Loucy (cell line): ENCODE data around the gene CYTH3.

Experiments used
- H2AFZ ChIP-seq: fragments of 200-600 bp; sonication (generic); 2 replicates; pipeline ENCODE4 v1.6.0; 2016; ENCODE audit warnings: antibody characterized with exemption, mild to moderate bottlenecking, low read length, moderate library complexity
- H3F3A ChIP-seq: fragments of 200-600 bp; 2 replicates; pipeline ENCODE4 v1.6.0; 2016; ENCODE audit warnings: antibody characterized with exemption, low read depth, mild to moderate bottlenecking
- H3K27me3 ChIP-seq: fragments of 200-600 bp; sonication (generic); 2 replicates; pipeline ENCODE4 v1.6.1; 2014; ENCODE audit warnings: low read length, mild to moderate bottlenecking; ENCODE audit not compliant: insufficient read depth, poor library complexity, severe bottlenecking
- H3K36me3 ChIP-seq: fragments of 200-600 bp; sonication (generic); 2 replicates; pipeline ENCODE4 v1.6.1; 2016; ENCODE audit warnings: low read length; ENCODE audit not compliant: insufficient read depth
- H3K4me1 ChIP-seq: fragments of 200-600 bp; sonication (generic); 2 replicates; pipeline ENCODE4 v1.5.1; 2014; ENCODE audit warnings: low read length, mild to moderate bottlenecking; ENCODE audit not compliant: insufficient read depth, poor library complexity, severe bottlenecking
- H3K4me2 ChIP-seq: fragments of 200-600 bp; sonication (generic); 2 replicates; pipeline ENCODE4 v1.6.0; 2014; ENCODE audit warnings: antibody characterized with exemption, low read length, low read depth, mild to moderate bottlenecking; ENCODE audit not compliant: poor library complexity, severe bottlenecking
- H3K4me3 ChIP-seq: fragments of 200-600 bp; sonication (generic); 2 replicates; pipeline ENCODE4 v1.5.1; 2014; ENCODE audit warnings: low read length, mild to moderate bottlenecking, mixed read lengths; ENCODE audit not compliant: poor library complexity, severe bottlenecking
- H3K79me2 ChIP-seq: fragments of 200-600 bp; sonication (generic); 2 replicates; pipeline ENCODE4 v1.6.1; 2014; ENCODE audit warnings: low read length; ENCODE audit not compliant: insufficient read depth
- H3K9ac ChIP-seq: fragments of 200-600 bp; sonication (generic); 2 replicates; pipeline ENCODE4 v1.6.0; 2014; ENCODE audit warnings: mild to moderate bottlenecking, low read depth, low read length, moderate library complexity; ENCODE audit not compliant: poor library complexity, severe bottlenecking
- H3K9me2 ChIP-seq: fragments of 200-600 bp; sonication (generic); replicated peaks from 2 replicates; pipeline ENCODE4 v1.6.1; 2016; ENCODE audit warnings: low read depth, low read length, mixed read lengths
- H3K9me3 ChIP-seq: fragments of 200-600 bp; sonication (generic); 2 replicates; pipeline ENCODE4 v1.6.1; 2014; ENCODE audit warnings: mild to moderate bottlenecking, antibody characterized with exemption, low read length, low read depth; ENCODE audit not compliant: insufficient read depth
- H4K20me1 ChIP-seq: fragments of 200-600 bp; sonication (generic); 2 replicates; pipeline ENCODE4 v1.6.0; 2014; ENCODE audit warnings: antibody characterized with exemption, low read length, mild to moderate bottlenecking; ENCODE audit not compliant: insufficient read depth, poor library complexity, severe bottlenecking
- CTCF ChIP-seq: fragments of 200-600 bp; sonication (generic); conservative IDR thresholded peaks from 2 replicates; pipeline ENCODE4 v1.5.1; 2014; ENCODE audit warnings: mild to moderate bottlenecking, antibody characterized with exemption, low read length
- EZH2phosphoT487 ChIP-seq: fragments of 200-600 bp; IDR thresholded peaks from 2 replicates; pipeline ENCODE4 v1.6.1; 2018; ENCODE audit warnings: antibody characterized with exemption, mild to moderate bottlenecking, moderate library complexity, borderline replicate concordance

Gene CYTH3

GRCh38 chr7:6210621-6211372, 61.6 kb downstream of the CYTH3 start:
- Histone ChIP-seq H3K79me2 (no peaks in the 10 kb centered on the region), H3K9me3 (no peaks in the 10 kb centered on the region), H2AFZ (no peak overlapping the region), H3K9ac (no peak overlapping the region), H3K27me3 (no peaks in the 10 kb centered on the region), H3F3A (no peaks in the 10 kb centered on the region), H3K9me2 (no peaks in the 10 kb centered on the region), H3K4me2 (no peak overlapping the region), H3K4me3 (no peak overlapping the region), H3K4me1 (no peaks in the 10 kb centered on the region), H4K20me1 (no peaks in the 10 kb centered on the region), H3K36me3 (no peaks in the 10 kb centered on the region)
- TF ChIP-seq CTCF (no peak), EZH2phosphoT487 (no peak)

- no peaks in the 10 kb centered on the region for H4K20me1 ChIP-seq
- no peaks in the 10 kb centered on the region for H3K9me3 ChIP-seq
- no peaks in the 10 kb centered on the region for H3K4me1 ChIP-seq
- H3K36me3 ChIP-seq: no peaks in the 10 kb centered on the region
- H3K9ac ChIP-seq: no peak overlapping the region
- no peak overlapping the region for H3K4me3 ChIP-seq
- H3K9me2 ChIP-seq: no peaks in the 10 kb centered on the region
- TF ChIP-seq EZH2phosphoT487: no peak
- TF ChIP-seq CTCF: no peak
- H3K27me3 ChIP-seq: no peaks in the 10 kb centered on the region
- no peaks in the 10 kb centered on the region for H3K79me2 ChIP-seq
- no peak overlapping the region for H2AFZ ChIP-seq
- no peaks in the 10 kb centered on the region for H3F3A ChIP-seq
- no peak overlapping the region for H3K4me2 ChIP-seq
These were observed 63.1 kb downstream of the CYTH3 start for GRCh38 chr7:6209340-6209739.

- no peaks in the 10 kb centered on the region for H3K9me3 ChIP-seq
- no peaks in the 10 kb centered on the region for H3K9me2 ChIP-seq
- no peaks in the 10 kb centered on the region for H3K79me2 ChIP-seq
- H3K4me1 ChIP-seq: no peaks in the 10 kb centered on the region
- no peaks in the 10 kb centered on the region for H3K27me3 ChIP-seq
- H3K4me3 ChIP-seq: no peak overlapping the region
- H2AFZ ChIP-seq: no peak overlapping the region
- H3K9ac ChIP-seq: no peak overlapping the region
- no peaks in the 10 kb centered on the region for H3F3A ChIP-seq
- no peak overlapping the region for H3K4me2 ChIP-seq
- H4K20me1 ChIP-seq: no peaks in the 10 kb centered on the region
- TF ChIP-seq CTCF: no peak
- no peaks in the 10 kb centered on the region for H3K36me3 ChIP-seq
These were observed 63.7 kb downstream of the CYTH3 start for GRCh38 chr7:6208573-6209328.
